ENCODE data around the gene TRAF3. TPM values are rescaled to one million over a fixed set of nuclear protein-coding genes. Genes with fewer than 3 reads are reported as not detected.
"Not testable (repeated sequence)": the region's sequence is repeated elsewhere in the genome, so short reads cannot be mapped to it uniquely, and the experiment has no call there.

TRAF3 gene
- total and polyA plus RNA-seq, 12 donors: 2.3 to 15.6 (median 10.2) TPM

DNA sequence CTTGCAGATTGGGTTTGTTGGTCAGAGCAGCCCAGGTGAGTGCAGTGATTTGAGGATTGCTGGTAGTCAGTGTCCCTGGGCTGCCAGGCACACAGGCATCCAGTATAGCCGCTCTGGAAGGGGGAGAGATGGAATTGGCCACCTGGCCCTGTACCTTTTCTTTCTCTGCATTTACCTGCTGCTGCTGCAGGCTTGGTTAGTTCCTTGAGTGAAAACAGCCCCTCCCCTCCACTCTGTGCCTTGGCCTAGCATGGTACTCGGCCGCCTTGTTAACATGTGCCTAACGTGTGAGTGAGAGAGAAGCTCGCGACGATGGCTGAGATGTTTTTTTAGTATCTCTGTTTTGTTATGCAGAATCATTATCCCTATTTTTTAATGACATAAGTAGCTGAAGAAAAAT lies 95.9 kb downstream of the TRAF3 start:
- TF ChIP-seq, protein P1, sequence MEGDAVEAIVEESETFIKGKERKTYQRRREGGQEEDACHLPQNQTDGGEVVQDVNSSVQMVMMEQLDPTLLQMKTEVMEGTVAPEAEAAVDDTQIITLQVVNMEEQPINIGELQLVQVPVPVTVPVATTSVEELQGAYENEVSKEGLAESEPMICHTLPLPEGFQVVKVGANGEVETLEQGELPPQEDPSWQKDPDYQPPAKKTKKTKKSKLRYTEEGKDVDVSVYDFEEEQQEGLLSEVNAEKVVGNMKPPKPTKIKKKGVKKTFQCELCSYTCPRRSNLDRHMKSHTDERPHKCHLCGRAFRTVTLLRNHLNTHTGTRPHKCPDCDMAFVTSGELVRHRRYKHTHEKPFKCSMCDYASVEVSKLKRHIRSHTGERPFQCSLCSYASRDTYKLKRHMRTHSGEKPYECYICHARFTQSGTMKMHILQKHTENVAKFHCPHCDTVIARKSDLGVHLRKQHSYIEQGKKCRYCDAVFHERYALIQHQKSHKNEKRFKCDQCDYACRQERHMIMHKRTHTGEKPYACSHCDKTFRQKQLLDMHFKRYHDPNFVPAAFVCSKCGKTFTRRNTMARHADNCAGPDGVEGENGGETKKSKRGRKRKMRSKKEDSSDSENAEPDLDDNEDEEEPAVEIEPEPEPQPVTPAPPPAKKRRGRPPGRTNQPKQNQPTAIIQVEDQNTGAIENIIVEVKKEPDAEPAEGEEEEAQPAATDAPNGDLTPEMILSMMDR (IDR thresholded peaks at IDR 0.05): no peak
- Histone ChIP-seq H3K27ac (no peak overlapping the region), H3K4me3 (no peak overlapping the region), H3K36me3 (peaks cover 0 to 81% (median 6%) of the 10 kb centered on the region in 9 donors), H3K9me3 (no peaks in the 10 kb centered on the region), H3K27me3 (no peaks in the 10 kb centered on the region), H3K4me1 (peaks cover 0 to 13% (median 3%) of the 10 kb centered on the region in 9 donors)
- intact Hi-C loops (cut with DNase I): no loop called here
- no peak for DNase-seq
- ATAC-seq: no peak
- 93% methylated on average over 7 of the region's 7 CpGs for WGBS, 2 donors

DNA sequence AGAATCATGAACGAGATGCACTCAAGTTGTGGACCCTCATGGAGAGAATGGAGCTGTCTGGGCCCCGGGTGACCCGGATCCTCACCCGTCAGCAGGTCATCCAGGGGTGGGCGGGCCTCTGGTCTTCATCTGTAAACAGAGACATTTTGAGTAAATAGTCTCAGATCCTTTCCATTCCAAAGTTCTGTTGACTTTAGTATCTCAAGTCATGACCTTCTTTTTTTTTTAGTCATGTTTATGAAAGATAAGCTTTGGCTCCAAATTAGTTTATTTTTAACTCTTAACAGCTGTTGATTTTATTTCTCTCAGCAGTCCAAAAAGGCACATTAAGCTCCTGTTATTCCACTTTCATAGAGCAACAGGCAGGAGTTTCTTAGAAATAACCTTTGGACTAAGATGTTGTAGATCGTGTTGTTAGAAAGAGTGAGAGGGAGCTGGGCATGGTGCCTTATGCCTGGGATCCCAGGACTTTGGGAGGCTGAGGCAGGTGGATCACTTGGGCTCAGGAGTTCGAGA lies 96.4 kb downstream of the TRAF3 start:
- ATAC-seq (no peak), DNase-seq (no peak)
- Histone ChIP-seq H3K9me3 (no peaks in the 10 kb centered on the region), H3K36me3 (peaks cover 0 to 85% (median 6%) of the 10 kb centered on the region in 9 donors), H3K27me3 (no peaks in the 10 kb centered on the region), H3K4me3 (no peak overlapping the region), H3K4me1 (peaks cover 0 to 13% (median 3%) of the 10 kb centered on the region in 9 donors), H3K27ac (no peak overlapping the region)
- TF ChIP-seq, protein P1 (IDR thresholded peaks at IDR 0.05): no peak
- intact Hi-C loops (cut with DNase I): no loop called here
- WGBS, 2 donors: 78 to 81% methylated on average over 7 of the region's 7 CpGs

DNA sequence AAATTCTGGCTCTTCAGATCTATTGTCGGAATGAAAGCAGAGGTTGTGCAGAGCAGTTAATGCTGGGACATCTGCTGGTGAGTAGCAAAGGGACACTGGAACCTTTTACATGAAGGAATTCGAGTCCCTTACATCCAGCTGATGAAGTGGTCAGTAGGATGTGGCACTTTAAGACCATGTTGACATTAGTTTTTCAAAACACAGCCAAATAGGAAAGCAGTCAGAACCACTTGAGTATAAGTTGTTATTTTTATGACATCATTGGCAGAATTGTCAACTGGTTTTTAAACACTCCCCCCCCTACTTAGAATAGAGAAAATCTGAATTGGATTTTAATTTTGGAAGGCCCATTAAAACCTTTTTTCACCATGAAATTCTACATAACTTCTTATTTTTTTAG lies 98.4 kb downstream of the TRAF3 start:
- ATAC-seq (no peak), DNase-seq (no peak)
- Histone ChIP-seq H3K27me3 (no peaks in the 10 kb centered on the region), H3K4me1 (peaks cover 0 to 12% (median 0%) of the 10 kb centered on the region in 9 donors), H3K27ac (no peak overlapping the region), H3K4me3 (no peak overlapping the region), H3K36me3 (peaks cover 0 to 95% (median 6%) of the 10 kb centered on the region in 9 donors), H3K9me3 (no peaks in the 10 kb centered on the region)
- WGBS, 2 donors: 83 to 85% methylated on average over 2 of the region's 2 CpGs
- TF ChIP-seq, protein P1 (IDR thresholded peaks at IDR 0.05): no peak
- intact Hi-C loops (cut with DNase I): loop anchor here in 1 of 10 donors (5.0 kb wide), 1 partner anchor 212 kb away; no protein-coding TSS in a partner anchor

DNA sequence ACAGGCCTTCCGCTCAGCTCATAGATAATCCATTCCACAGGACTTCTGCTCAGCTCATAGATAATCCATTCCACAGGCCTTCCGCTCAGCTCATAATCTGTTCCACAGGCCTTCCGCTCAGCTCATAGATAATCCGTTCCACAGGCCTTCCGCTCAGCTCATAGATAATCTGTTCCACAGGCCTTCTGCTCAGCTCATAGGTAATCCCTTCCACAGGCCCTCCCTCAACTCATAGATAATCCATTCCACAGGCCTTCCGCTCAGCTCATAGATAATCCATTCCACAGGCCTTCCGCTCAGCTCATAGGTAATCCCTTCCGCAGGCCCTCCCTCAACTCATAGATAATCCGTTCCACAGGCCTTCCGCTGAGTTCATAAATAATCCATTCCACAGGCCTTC lies 100.3 kb downstream of the TRAF3 start:
- H3K4me3 ChIP-seq, H3K27ac ChIP-seq, H3K27me3 ChIP-seq, DNase-seq, H3K9me3 ChIP-seq, H3K4me1 ChIP-seq, ATAC-seq: not testable (repeated sequence)
- 96 to 98% methylated on average over 10 of the region's 10 CpGs for WGBS, 2 donors
- intact Hi-C loops (cut with DNase I): loop anchor here in 1 of 10 donors (5.0 kb wide), 1 partner anchor 210 kb away; no protein-coding TSS in a partner anchor
- peaks cover 0 to 95% (median 6%) of the 10 kb centered on the region in 9 donors for H3K36me3 ChIP-seq
